Stomach smooth muscle (tissue), 2 donors: ENCODE results near the gene STK38.
"Not testable (repeated sequence)": the region's sequence is repeated elsewhere in the genome, so short reads cannot be mapped to it uniquely, and the experiment has no call there.

Experiments used
- H3K27ac ChIP-seq: one replicate; pipeline ENCODE4 v1.7.0; 2013; ENCODE audit warnings: mild to moderate bottlenecking, low read length, inconsistent platforms
- H3K27me3 ChIP-seq, 2 donors: one replicate each; pipeline ENCODE4 v1.7.0; 2013; ENCODE audit warnings: low read length in 2 of 2; ENCODE audit not compliant: insufficient read depth in 2 of 2, control insufficient read depth in 1 of 2
- H3K36me3 ChIP-seq, 2 donors: one replicate each; pipeline ENCODE4 v1.7.0; 2013; ENCODE audit warnings: low read length in 2 of 2; ENCODE audit not compliant: control insufficient read depth in 2 of 2, insufficient read depth in 2 of 2
- H3K4me1 ChIP-seq: one replicate; pipeline ENCODE4 v1.7.0; 2013; ENCODE audit warnings: low read length; ENCODE audit not compliant: control insufficient read depth, insufficient read depth
- H3K4me3 ChIP-seq, 2 donors: one replicate each; pipeline ENCODE4 v1.7.0; 2013; ENCODE audit warnings: low read length in 2 of 2
- H3K9ac ChIP-seq, 2 donors: one replicate each; pipeline ENCODE4 v1.7.0; 2013; ENCODE audit warnings: low read length in 2 of 2, mild to moderate bottlenecking in 1 of 2
- H3K9me3 ChIP-seq, 2 donors: one replicate each; pipeline ENCODE4 v1.7.0; 2013; ENCODE audit warnings: low read length in 2 of 2; ENCODE audit not compliant: control insufficient read depth in 2 of 2
- donor health status: healthy.
- donor health status: Pancreatic carcinoma.

STK38 gene

DNA sequence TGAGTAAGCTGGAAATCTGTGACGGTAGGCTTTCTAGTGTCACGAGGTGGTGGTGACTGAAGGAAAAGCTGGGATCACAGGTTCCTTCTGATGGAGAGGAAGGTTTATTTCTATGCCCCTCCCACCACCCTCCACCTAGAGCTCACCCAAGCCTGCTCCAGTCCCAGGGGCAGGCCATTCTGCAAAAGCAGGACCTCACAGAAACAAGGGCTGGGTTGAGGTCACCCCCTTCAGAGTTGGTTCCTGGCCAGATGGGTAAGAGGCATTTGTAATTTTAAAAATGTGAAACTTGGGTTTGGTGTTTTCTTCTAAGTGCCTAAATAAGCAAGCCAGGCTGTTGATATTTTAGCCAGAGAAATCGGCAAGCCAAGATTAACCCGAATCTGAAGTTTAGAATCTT lies 57.9 kb downstream of the STK38 start:
- no peaks in the 10 kb centered on the region for H3K27me3 ChIP-seq
- H3K4me1 ChIP-seq = peaks cover 5% of the 10 kb centered on the region
- no peak overlapping the region for H3K9ac ChIP-seq
- no peaks in the 10 kb centered on the region for H3K9me3 ChIP-seq
- peaks cover 23 to 31% of the 10 kb centered on the region in 2 donors for H3K36me3 ChIP-seq
- H3K27ac ChIP-seq = no peak overlapping the region
- no peak overlapping the region for H3K4me3 ChIP-seq

DNA sequence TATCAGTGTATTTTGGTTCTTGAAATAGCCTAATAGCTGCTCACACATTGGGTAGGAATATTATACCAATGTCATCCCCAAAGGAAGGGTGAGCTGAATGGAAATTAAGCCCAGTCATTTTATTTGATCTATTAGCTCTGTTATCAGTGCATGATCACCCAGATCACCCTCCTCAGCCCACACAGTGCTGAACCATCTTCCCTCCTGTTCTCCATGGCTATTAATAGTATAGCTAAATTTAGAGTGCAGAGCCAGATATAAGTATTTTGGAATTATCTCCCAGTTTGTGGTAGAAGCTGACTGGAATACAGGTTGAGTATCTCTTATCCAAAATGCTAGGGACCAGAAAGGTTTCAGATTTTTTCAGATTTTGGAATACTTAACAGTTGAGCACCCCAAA lies 59.1 kb downstream of the STK38 start:
- H3K4me3 ChIP-seq = no peak overlapping the region
- H3K36me3 ChIP-seq = peaks cover 22 to 26% of the 10 kb centered on the region in 2 donors
- no peaks in the 10 kb centered on the region for H3K27me3 ChIP-seq
- no peaks in the 10 kb centered on the region for H3K9me3 ChIP-seq
- H3K9ac ChIP-seq = no peak overlapping the region
- peaks cover 5% of the 10 kb centered on the region for H3K4me1 ChIP-seq
- no peak overlapping the region for H3K27ac ChIP-seq

DNA sequence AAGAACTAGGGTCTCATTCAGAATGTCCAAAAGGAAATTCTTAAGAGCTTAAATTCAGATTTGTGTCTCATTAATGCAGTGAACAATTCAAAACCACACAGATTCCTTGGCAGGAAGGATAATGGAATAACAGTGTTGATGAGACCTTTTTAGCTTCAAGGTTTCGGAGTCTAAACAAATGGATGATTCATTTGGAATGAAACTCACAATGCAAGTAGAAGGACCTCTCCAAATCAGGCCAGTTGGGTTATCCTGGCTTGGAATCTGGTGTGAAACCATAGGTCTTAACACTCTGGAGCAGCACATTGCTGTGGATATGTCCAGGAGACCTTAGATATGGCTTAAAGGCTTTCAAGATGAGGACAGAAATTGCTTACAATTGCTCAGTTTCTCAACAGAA lies 59.6 kb downstream of the STK38 start:
- peaks cover 5% of the 10 kb centered on the region for H3K4me1 ChIP-seq
- H3K9ac ChIP-seq = no peak overlapping the region
- H3K4me3 ChIP-seq = no peak overlapping the region
- H3K9me3 ChIP-seq = no peaks in the 10 kb centered on the region
- H3K36me3 ChIP-seq = peaks cover 21 to 26% of the 10 kb centered on the region in 2 donors
- no peak overlapping the region for H3K27ac ChIP-seq
- no peaks in the 10 kb centered on the region for H3K27me3 ChIP-seq

DNA sequence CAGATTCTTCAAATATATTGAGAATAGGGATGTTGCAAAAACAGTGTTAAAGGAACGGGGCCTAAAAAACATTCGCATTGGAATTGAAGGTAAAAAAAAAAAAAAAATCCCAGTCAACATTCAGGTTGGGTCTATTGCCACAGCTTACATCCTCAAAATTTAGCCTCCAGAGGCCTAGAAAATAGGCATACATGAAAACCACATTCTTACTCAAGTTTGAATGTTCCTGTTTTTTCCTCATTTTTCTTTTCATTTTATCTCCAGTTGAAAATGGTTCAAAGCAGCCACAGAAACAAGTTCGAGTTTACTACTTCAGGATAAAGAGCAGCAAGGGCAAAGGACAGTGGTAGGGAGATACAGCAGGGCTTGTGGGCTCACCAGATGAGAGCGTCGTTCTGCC lies 62.5 kb downstream of the STK38 start:
- no peak overlapping the region for H3K27ac ChIP-seq
- H3K36me3 ChIP-seq = peaks cover 28 to 39% of the 10 kb centered on the region in 2 donors
- no peaks in the 10 kb centered on the region for H3K27me3 ChIP-seq
- peaks cover 5% of the 10 kb centered on the region for H3K4me1 ChIP-seq
- no peak overlapping the region for H3K9ac ChIP-seq
- H3K4me3 ChIP-seq = no peak overlapping the region
- no peaks in the 10 kb centered on the region for H3K9me3 ChIP-seq

DNA sequence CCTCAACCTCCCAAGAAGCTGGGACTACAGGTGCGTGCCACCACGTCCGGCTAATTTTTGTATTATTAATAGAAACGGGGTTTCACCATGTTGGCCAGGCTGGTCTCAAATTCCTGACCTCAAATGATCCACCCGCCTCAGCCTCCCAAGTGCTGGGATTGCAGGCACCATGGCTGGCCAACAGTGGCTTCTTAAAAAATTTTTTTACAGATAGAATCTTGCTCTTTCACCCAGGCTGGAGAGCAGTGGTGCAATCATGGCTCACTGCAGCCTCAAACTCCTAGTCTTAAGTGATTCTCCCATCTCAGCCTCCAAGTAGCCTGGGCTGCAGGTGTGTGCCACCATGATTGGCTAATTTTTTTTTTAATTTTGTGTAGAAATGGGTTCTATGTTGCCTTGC lies 64.0 kb downstream of the STK38 start:
- not testable (repeated sequence) for H3K4me3 ChIP-seq, H3K27me3 ChIP-seq, H3K9me3 ChIP-seq, H3K4me1 ChIP-seq, H3K27ac ChIP-seq, H3K9ac ChIP-seq
- H3K36me3 ChIP-seq = peaks cover 28 to 46% of the 10 kb centered on the region in 2 donors

DNA sequence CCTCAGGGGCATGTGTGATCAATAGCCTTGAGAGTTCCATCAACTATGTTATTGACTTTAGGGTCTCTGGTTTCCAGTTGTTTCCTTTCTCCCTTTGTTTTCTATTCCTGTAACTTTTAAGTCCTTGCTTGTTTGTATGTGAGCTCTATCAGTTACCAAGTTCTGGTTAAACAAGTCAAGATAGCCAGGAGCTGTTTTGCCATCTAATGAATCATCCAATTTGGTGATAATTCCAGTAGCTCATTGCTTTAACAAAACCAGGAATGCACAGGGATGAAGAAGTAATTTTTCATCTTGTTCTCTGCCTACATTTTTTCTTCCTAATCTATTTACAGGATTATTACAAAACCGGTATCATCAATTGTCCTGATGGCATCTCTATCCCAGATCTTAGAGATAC lies 68.0 kb downstream of the STK38 start:
- no peak overlapping the region for H3K9ac ChIP-seq
- H3K4me1 ChIP-seq = no peaks in the 10 kb centered on the region
- H3K36me3 ChIP-seq = peaks cover 11 to 20% of the 10 kb centered on the region in 2 donors
- H3K27ac ChIP-seq = no peak overlapping the region
- H3K27me3 ChIP-seq = no peaks in the 10 kb centered on the region
- no peaks in the 10 kb centered on the region for H3K9me3 ChIP-seq
- H3K4me3 ChIP-seq = no peak overlapping the region

DNA sequence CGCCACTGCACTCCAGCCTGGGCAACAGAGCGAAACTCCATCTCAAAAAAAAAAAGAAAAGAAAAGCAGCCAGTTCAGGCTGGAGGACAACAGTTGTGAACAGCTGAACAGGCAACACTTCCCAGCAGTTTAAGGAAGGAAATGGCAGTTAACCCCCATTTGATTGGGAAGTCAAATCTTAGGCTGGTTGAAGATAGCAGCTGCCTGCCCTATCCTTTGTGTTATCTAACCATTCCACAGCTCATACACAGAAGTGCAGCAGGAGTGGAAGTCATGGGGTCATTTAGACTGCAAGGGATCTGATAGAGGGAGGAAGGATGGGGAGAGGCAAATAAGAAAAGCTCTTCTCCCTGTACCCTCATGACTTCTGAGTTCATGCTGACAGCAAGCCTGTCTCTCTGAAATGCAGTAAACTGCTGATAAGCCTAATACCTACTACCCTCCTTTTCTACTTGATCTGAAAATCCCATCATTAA lies 69.2 kb downstream of the STK38 start:
- H3K27ac ChIP-seq = no peak overlapping the region
- no peaks in the 10 kb centered on the region for H3K9me3 ChIP-seq
- H3K27me3 ChIP-seq = no peaks in the 10 kb centered on the region
- H3K4me3 ChIP-seq = no peak overlapping the region
- H3K36me3 ChIP-seq = peaks cover 11 to 20% of the 10 kb centered on the region in 2 donors
- H3K4me1 ChIP-seq = no peaks in the 10 kb centered on the region
- no peak overlapping the region for H3K9ac ChIP-seq

DNA sequence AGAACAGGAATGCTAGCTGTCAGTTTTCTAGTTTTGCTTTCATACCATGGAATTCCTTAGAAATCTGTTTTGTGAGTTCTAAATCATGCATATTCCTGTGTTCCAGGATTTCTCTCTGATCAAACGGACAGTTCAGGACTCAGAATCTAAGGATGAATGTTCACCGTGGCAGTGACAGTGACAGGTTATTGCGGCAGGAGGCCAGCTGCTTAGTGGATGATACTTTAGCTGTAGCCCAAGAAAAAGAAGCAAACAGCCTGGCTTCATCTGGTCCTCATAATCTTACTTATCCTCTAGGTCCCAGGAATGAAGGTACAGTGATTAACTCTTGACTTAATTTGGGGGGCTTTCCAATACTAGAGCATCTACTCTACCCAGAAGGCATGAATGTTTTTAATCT lies 77.3 kb downstream of the STK38 start:
- H3K36me3 ChIP-seq = peaks cover 5 to 15% of the 10 kb centered on the region in 2 donors

DNA sequence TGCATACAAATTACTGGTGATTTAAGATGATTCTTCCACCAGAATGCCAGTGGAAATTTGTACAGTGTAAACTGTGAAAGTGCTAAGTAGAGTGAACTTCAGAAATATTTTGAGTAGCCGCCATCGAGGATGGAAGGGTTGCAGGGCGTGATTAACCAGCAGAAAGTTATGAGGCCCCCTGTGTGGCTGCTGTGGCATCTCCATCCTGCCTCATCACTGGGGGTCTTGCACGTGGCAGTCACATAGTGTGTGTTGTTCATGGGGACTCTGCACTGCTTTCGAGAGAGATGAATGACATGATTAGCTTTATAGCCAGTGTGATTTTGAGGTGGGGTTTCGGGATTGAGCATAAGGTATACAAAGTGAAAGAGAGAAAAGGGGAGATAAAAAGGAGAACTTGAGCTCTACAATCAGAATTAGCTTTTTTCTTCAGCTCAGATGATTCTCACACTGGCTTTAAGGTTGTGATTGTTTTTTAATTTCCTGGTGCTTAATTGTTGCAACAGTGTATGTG lies 78.1 kb downstream of the STK38 start:
- Histone ChIP-seq H3K4me3 (no peak overlapping the region), H3K36me3 (peaks cover 5 to 15% of the 10 kb centered on the region in 2 donors), H3K9ac (no peak overlapping the region), H3K9me3 (no peaks in the 10 kb centered on the region), H3K27me3 (no peaks in the 10 kb centered on the region), H3K4me1 (no peaks in the 10 kb centered on the region), H3K27ac (no peak overlapping the region)

More for the DNA sequence above, 77.3 kb downstream of the STK38 start:
- Histone ChIP-seq H3K27ac (no peak overlapping the region), H3K9ac (no peak overlapping the region), H3K27me3 (no peaks in the 10 kb centered on the region), H3K4me3 (no peak overlapping the region), H3K9me3 (no peaks in the 10 kb centered on the region), H3K4me1 (no peaks in the 10 kb centered on the region)

DNA sequence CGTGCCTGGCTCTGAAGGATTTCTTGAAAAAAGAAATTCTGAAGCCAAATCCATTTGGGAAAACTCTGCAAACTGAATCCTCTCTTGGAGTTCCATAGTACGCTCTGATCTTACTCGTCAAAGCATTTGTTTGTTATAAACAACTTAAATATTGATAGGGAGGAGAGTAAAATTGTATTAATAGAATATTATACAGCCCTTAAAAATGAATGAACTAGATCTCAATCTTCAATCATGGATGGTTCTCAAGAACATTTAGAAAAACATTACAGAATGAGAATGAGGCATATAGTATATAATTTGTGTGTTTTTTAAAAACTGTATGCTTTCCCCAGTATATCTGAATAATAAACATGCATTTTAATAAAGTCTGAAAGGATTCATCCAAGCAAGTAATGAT lies 79.7 kb downstream of the STK38 start:
- Histone ChIP-seq H3K27ac (no peak overlapping the region), H3K27me3 (no peaks in the 10 kb centered on the region), H3K9me3 (no peaks in the 10 kb centered on the region), H3K36me3 (peaks cover 5 to 14% of the 10 kb centered on the region in 2 donors), H3K4me1 (no peaks in the 10 kb centered on the region), H3K9ac (no peak overlapping the region), H3K4me3 (no peak overlapping the region)

DNA sequence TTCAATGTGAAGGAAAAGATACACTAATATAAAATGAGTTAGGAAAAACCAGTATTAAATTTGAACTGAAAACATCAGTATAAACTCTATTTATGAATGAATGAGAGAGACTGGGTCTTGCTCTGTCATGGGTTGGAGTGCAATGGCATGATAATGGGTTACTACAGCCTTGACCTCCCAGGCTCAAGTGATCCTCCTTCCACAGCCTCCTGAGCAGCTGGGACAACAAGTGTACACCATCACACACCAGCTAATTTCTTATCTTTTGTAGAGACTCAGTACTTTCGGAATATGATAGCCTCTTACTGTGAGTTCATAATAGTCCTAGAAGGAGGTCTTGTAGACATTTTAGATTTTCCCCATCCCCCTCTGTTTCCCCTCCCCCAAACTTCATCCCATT lies 83.0 kb downstream of the STK38 start:
- H3K4me3 ChIP-seq = no peak overlapping the region
- H3K9ac ChIP-seq = no peak overlapping the region
- H3K36me3 ChIP-seq = no peaks in the 10 kb centered on the region
- H3K4me1 ChIP-seq = peaks cover 3% of the 10 kb centered on the region
- no peaks in the 10 kb centered on the region for H3K27me3 ChIP-seq
- H3K27ac ChIP-seq = no peak overlapping the region
- H3K9me3 ChIP-seq = no peaks in the 10 kb centered on the region
